HepG2 (cell line): ENCODE measurements around the gene RPA1. TPM values are rescaled to one million over a fixed set of nuclear protein-coding genes. Genes with fewer than 3 reads are reported as not detected.

Experiments used
- CREB3 ChIP-seq: sonication (generic); formaldehyde crosslinking; IDR thresholded peaks from 2 replicates; pipeline ENCODE4 v1.5.0; 2020; ENCODE audit warnings: missing genetic modification reagents
- FOXJ3 ChIP-seq: sonication (generic); formaldehyde crosslinking; IDR thresholded peaks from 2 replicates; pipeline ENCODE4 v1.4.0; 2020; ENCODE audit warnings: missing genetic modification reagents, mild to moderate bottlenecking, borderline replicate concordance
- GTF2F1 ChIP-seq: fragments of 150-350 bp; IDR thresholded peaks from 2 replicates; pipeline ENCODE4 v1.6.1; 2014; ENCODE audit warnings: low read length
- IKZF1 ChIP-seq: fragments of 450-650 bp; IDR thresholded peaks from 2 replicates; pipeline ENCODE4 v1.7.1; 2016
- LBX2 ChIP-seq: sonication (generic); formaldehyde crosslinking; IDR thresholded peaks from 2 replicates; pipeline ENCODE4 v1.5.0; 2020; ENCODE audit warnings: missing genetic modification reagents, mild to moderate bottlenecking, borderline replicate concordance
- MTERF4 ChIP-seq: sonication (generic); formaldehyde crosslinking; IDR thresholded peaks from 2 replicates; pipeline ENCODE4 v1.8.0; 2023; ENCODE audit warnings: mild to moderate bottlenecking, missing genetic modification reagents
- NFIB ChIP-seq: sonication (generic); formaldehyde crosslinking; IDR thresholded peaks from 2 replicates; pipeline ENCODE4 v1.9.0; 2021; ENCODE audit warnings: missing genetic modification reagents, mild to moderate bottlenecking, borderline replicate concordance
- NFKB2 ChIP-seq: sonication (generic); formaldehyde crosslinking; IDR thresholded peaks from 2 replicates; pipeline ENCODE4 v1.4.0; 2020; ENCODE audit warnings: missing genetic modification reagents, borderline replicate concordance
- RFXANK ChIP-seq: IDR thresholded peaks from 2 replicates; pipeline ENCODE4 v1.6.1; 2016
- SIX4 ChIP-seq: sonication (generic); formaldehyde crosslinking; IDR thresholded peaks from 2 replicates; pipeline ENCODE4 v1.4.0; 2020; ENCODE audit warnings: missing genetic modification reagents
- SRSF1 ChIP-seq: fragments of 200-400 bp; formaldehyde crosslinking; optimal IDR thresholded peaks from 2 replicates; pipeline ENCODE3; 2017; ENCODE audit warnings: mild to moderate bottlenecking, low read depth, low read length, moderate library complexity
- TRAFD1 ChIP-seq: sonication (generic); formaldehyde crosslinking; IDR thresholded peaks from 2 replicates; pipeline ENCODE4 v1.5.1; 2020; ENCODE audit warnings: missing genetic modification reagents, mild to moderate bottlenecking, borderline replicate concordance
- TRIM22 ChIP-seq: fragments of 450-650 bp; IDR thresholded peaks from 2 replicates; pipeline ENCODE4 v1.6.1; 2017
- ZNF253 ChIP-seq: sonication (generic); formaldehyde crosslinking; IDR thresholded peaks from 2 replicates; pipeline ENCODE4 v1.8.0; 2022; ENCODE audit warnings: mild to moderate bottlenecking, missing genetic modification reagents, borderline replicate concordance
- ZNF280D ChIP-seq: sonication (generic); formaldehyde crosslinking; IDR thresholded peaks from 2 replicates; pipeline ENCODE4 v1.5.1; 2020; ENCODE audit warnings: mild to moderate bottlenecking, missing genetic modification reagents
- ZNF564 ChIP-seq: sonication (generic); formaldehyde crosslinking; IDR thresholded peaks from 2 replicates; pipeline ENCODE4 v1.8.1; 2023; ENCODE audit warnings: mild to moderate bottlenecking, missing genetic modification reagents
- ZNF772 ChIP-seq: sonication (generic); formaldehyde crosslinking; IDR thresholded peaks from 2 replicates; pipeline ENCODE4 v1.5.0; 2020; ENCODE audit warnings: mild to moderate bottlenecking, missing genetic modification reagents
- ZSCAN31 ChIP-seq: sonication (generic); formaldehyde crosslinking; IDR thresholded peaks from 2 replicates; pipeline ENCODE4 v1.5.0; 2020; ENCODE audit warnings: low read depth, mild to moderate bottlenecking, missing genetic modification reagents
- polyA plus RNA-seq, 8 experiments: library from polyadenylated mRNA; depleted of rRNA in 3 of 8; stranded (reverse) in 7 of 8; unstranded in 1 of 8; fragments of >200 nt; fragmentation: Illumina TruSeq in 4 of 8; extraction: Trizol in 4 of 8; gene quantifications; 2 replicates each; pipeline versions ENCODE4 v1.2.1 to v1.2.3, GENCODE V29; 2011 to 2016; ENCODE audit warnings: low read depth in 4 of 8, missing spikeins in 1 of 8, mixed read lengths in 1 of 8; ENCODE audit not compliant: insufficient read depth in 1 of 8
- total RNA-seq, 5 experiments: library from RNA; depleted of rRNA; stranded (reverse); fragments of >200 nt; fragmentation: Illumina TruSeq; extraction: Trizol; gene quantifications; 2 replicates each; pipeline ENCODE4 v1.2.3, GENCODE V29; 2016; ENCODE audit warnings: low read depth in 1 of 5

The RPA1 gene
- total and polyA plus RNA-seq, 2 of the 13 experiments (the other 11 are each of a cell fraction or from before 2014, with no cell fraction given), result 13.9 to 37.6 TPM

GRCh38 chr17:1810450-1811103 lies 19.2 kb upstream of the RPA1 start (continued):
- TF ChIP-seq TRAFD1 (CRISPR knock-in tag) (no peak), NFKB2 (no peak; the same call in 1 of the 2 replicates), NFIB (CRISPR knock-in tag) (no peak), ZNF280D (CRISPR knock-in tag) (no peak), GTF2F1 (peak; percentile 64; the same call in 1 of the 2 replicates), SRSF1 (no peak), FOXJ3 (CRISPR knock-in tag) (no peak; the same call in 1 of the 2 replicates), SIX4 (CRISPR knock-in tag) (0 out of 2 replicates have a peak, but pooled peaks have one; percentile 14), CREB3 (CRISPR knock-in tag) (no peak), MTERF4 (0 out of 2 replicates have a peak, but pooled peaks have one; percentile 13), IKZF1 (no peak), ZNF772 (peak; percentile 93), TRIM22 (no peak), ZNF564 (CRISPR knock-in tag) (peak; percentile 60; the same call in 1 of the 2 replicates), ZNF253 (CRISPR knock-in tag) (no peak), RFXANK (CRISPR knock-in tag) (peak; percentile 77; the same call in 1 of the 2 replicates), ZSCAN31 (0 out of 2 replicates have a peak, but pooled peaks have one; percentile 23), LBX2 (no peak)
